Posterior cingulate gyrus (tissue), 11 donors: ENCODE results near the gene MAST3.

Source experiments
- DNase-seq, 10 donors: peaks; one replicate each; pipeline versions ENCODE4 v3.0.0 to v3.0.0-alpha.2; 2020 to 2021; ENCODE audit warnings: mixed read lengths in 3 of 10
- intact Hi-C: fragments of 100-400 bp; cut with DNase I; formaldehyde crosslinking; loops from one replicate; pipeline ENCODE4 v1.15.1; 2023

The MAST3 gene

GRCh38 chr19:18171605-18172327 is 74.2 kb downstream of the MAST3 start:
- DNase-seq, result no peak
- intact Hi-C loops, result no loop called here

GRCh38 chr19:18172331-18173053 is 74.9 kb downstream of the MAST3 start:
- peak in 1 of 10 donors; percentile 72 for DNase-seq
- intact Hi-C loops, result no loop called here

DNA sequence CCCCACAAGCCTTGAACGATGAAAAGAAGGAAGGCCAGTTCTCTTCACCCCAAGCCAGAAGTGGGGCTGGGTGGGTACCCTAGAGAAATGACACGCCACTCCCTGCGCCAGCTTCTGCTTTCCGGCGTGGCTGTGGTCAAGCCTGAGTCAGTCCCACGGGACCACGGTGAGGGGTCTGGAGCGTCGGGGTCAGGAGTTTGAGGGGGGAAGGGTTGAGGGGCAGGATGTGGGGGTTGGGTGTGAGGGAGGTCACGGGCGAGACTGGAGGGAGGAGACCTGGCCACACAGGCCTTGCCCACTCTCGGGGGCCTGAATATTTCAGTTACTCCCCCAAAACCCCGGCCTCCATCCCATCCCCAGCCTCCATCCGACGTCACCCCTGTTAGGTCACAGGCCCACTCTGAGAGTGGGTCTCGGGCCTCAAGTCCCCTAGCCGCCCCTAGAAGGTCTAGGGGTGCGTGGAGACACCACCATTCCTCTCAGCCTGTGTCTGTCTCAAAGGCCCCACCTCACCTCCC is 75.5 kb downstream of the MAST3 start:
- intact Hi-C loops, result no loop called here
- peak in 1 of 10 donors; percentile 74 for DNase-seq

GRCh38 chr19:18173572-18174288 is 76.2 kb downstream of the MAST3 start, which contains the start of gene IFI30:
Gene IFI30, plus strand, starts transcription at chr19:18173813. Its CDS starts 29 bp downstream, at chr19:18173842.
- DNase-seq, result peak in 3 of 10 donors; percentile 31 to 90 (median 83)
- intact Hi-C loops, result no loop called here

DNA sequence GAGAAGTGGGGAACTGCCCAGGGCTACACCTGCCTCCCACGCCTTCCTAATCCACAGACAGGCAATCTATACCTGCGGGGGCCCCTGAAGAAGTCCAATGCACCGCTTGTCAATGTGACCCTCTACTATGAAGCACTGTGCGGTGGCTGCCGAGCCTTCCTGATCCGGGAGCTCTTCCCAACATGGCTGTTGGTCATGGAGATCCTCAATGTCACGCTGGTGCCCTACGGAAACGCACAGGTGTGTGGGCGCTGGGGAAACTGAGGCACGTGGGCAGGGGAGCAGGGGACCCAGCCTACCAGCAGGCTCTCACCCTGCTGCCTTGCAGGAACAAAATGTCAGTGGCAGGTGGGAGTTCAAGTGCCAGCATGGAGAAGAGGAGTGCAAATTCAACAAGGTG is 77.4 kb downstream of the MAST3 start:
- DNase-seq, result peak in 1 of 10 donors; percentile 66
- intact Hi-C loops, result no loop called here

DNA sequence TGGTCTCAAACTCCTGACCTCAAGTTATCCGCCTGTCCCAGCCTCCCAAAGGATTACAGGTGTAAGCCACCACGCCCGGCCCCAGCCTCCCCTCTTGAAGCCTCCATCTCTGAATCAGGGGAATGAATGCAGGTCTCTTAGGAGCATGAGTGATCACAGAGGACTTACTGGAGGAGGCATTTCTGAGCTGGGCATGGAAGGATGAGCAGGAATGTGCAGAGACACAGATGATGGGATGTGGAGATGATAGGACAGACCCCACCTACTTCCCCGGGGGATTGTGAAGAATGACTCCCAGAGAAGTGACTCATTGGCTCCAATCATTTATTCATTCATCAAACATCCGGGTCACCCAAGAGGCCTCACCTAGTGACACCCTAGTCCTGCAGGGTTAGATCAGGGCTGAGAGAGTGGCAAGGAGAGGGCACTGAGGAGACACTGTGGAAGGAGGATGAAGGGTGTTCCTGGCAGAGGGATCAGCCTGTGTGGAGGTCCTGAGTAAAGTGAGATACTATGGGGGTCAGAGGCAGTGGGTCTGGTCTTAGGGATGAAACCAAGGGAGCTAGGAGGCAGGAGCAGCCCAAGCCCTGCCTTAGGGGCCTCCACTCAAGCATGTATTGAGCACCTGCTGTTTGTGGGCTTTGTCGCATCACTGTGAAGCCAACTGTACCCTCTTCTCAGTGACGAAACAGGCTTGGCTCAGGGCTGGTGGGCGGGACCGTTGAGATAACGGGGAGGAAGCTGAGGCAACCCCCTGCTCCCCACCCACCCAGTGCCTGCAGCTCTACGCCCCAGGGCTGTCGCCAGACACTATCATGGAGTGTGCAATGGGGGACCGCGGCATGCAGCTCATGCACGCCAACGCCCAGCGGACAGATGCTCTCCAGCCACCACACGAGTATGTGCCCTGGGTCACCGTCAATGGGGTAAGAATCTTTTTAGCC is 79.1 kb downstream of the MAST3 start:
- intact Hi-C loops, result no loop called here
- DNase-seq, result peak in 1 of 10 donors; percentile 75

- DNase-seq, result no peak
- intact Hi-C loops, result no loop called here
Observed at GRCh38 chr19:18179957-18180356, 82.4 kb downstream of the MAST3 start.

- intact Hi-C loops, result no loop called here
- no peak for DNase-seq
Observed at GRCh38 chr19:18183529-18183928, 86.0 kb downstream of the MAST3 start.

- no peak for DNase-seq
- intact Hi-C loops, result no loop called here
Observed at GRCh38 chr19:18185538-18185937, 88.0 kb downstream of the MAST3 start.

DNA sequence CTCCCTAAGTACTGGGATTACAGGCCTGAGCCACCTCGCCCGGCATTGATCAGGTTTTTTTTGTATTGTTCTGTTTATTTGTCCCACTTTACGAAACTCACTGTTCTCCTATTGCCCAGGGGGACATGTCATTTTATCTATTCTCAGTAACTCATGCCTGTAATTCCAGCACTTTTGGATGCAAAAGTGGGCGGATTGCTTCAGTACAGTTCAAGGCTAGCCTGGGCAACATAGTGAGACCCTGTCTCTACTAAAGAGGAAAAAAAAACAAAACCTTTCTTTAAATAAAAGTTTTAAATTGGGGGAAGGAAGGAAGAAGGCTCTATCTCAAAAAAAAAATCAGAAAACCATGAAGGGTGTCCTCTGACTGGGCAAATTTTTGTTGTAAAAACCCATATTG is 92.7 kb downstream of the MAST3 start:
- intact Hi-C loops, result loop anchor here (5.0 kb wide), 2 partner anchors 33 to 137 kb away; no protein-coding TSS in a partner anchor
- DNase-seq, result no peak

DNA sequence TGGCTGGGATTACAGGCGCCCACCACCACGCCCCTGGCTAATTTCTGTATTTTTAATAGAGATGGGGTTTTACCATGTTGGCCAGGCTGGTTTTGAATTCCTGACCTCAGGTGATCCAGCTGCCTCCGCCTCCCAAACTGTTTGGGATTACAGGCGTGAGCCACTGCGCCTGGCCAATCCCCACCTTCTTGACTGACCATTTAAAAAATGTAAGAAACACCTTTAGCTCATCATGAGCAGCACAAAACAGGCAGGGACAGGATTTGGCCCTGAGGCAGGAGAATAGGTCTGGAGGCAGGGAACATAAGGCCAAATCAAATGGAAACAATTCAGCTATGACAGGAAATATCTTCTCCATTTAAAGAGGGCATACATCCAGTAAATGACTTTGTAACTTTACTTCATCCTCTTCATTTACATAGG is 94.1 kb downstream of the MAST3 start:
- intact Hi-C loops, result loop anchor here (5.0 kb wide), 2 partner anchors 34 to 136 kb away; no protein-coding TSS in a partner anchor
- DNase-seq, result no peak

GRCh38 chr19:18192673-18193387 is 95.3 kb downstream of the MAST3 start, which contains the start of gene MPV17L2:
Gene MPV17L2, plus strand, starts transcription at chr19:18193218. Its CDS starts 64 bp downstream, at chr19:18193282.
- DNase-seq, result peak; percentile 100
- intact Hi-C loops, result loop anchor here (5.0 kb wide), 2 partner anchors 36 to 134 kb away; no protein-coding TSS in a partner anchor

DNA sequence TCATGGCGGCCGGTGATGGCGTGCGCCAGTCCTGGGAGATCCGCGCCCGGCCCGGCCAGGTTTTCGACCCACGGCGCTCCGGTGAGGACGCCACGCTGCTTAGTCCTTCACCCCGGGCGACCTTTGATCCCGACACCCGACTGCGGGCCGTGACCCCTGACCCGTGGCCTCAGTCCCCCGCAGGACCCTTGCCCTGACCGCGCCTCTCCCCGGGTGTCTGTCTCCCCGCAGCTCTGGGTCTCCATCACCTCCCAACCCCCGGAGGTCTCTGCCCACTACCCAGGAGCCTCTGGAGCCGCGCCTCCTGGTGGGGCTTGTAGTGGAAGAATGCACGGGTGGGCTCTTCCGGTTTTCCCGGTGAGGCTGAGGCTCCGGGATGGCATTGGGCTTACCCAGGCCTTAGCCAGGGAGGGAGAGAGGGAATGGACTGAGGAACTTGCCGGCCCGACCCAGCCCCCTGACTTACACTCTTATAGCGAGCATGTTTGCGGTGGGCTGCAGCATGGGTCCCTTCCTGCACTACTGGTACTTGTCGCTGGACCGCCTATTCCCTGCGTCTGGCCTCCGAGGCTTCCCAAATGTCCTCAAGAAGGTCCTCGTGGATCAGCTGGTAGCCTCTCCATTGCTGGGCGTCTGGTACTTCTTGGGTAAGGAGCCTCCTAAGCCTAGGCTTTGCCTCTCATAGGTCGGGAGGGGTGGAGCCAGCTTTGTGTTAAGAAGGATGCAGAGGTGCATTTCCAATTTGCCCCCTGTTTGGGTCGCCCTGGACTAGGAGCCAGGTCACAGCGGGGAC is 96.0 kb downstream of the MAST3 start:
- intact Hi-C loops, result loop anchor here (5.0 kb wide), 2 partner anchors 36 to 134 kb away; no protein-coding TSS in a partner anchor
- no peak for DNase-seq

GRCh38 chr19:18194181-18194530 is 96.6 kb downstream of the MAST3 start:
- intact Hi-C loops, result loop anchor here (5.0 kb wide), 2 partner anchors 37 to 133 kb away; no protein-coding TSS in a partner anchor
- DNase-seq, result no peak

GRCh38 chr19:18194554-18195238 is 97.1 kb downstream of the MAST3 start:
- DNase-seq, result peak in 1 of 10 donors; percentile 20
- intact Hi-C loops, result loop anchor here (5.0 kb wide), 2 partner anchors 37 to 133 kb away; no protein-coding TSS in a partner anchor

GRCh38 chr19:18196511-18196845 is 98.9 kb downstream of the MAST3 start:
- intact Hi-C loops, result no loop called here
- no peak for DNase-seq

DNA sequence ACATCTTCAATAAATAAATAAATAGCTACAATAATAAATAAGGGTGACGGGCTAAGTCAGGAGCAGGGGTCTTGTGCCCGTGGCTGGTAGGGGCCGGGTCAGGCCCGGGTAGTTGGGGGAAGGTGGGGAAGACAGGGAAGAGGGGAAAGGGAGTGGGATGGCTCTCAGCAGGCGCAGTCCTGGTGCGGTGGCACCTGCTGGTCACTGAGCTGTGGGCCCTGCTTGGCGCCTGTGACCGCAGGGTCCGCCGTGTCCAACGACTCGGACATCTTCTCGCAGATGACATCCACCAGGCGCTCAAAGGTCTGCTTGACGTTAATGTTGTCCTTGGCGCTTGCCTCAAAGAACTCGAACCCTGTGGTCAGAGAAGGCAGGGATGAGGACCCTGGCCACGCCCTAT is 99.7 kb downstream of the MAST3 start:
- intact Hi-C loops, result no loop called here
- no peak for DNase-seq
